HEK293 (cell line): ENCODE measurements around the gene PRR22.

Experiments
- CTCF ChIA-PET: fragments of 350-600 bp; formaldehyde crosslinking; extraction: SDS; loops from one replicate; lab custom pipeline; 2021; ENCODE audit warnings: antibody characterized with exemption; lab: Yijun Ruan, JAX
- POLR2A ChIA-PET: fragments of 300-600 bp; formaldehyde crosslinking; extraction: SDS; loops from one replicate; lab custom pipeline; 2020; ENCODE audit warnings: antibody characterized with exemption, inconsistent platforms; lab: Yijun Ruan, JAX
- H3K27ac ChIP-seq: fragments of 200-500 bp; sonication (Bioruptor generic); 2 replicates; pipeline ENCODE4 v1.5.1; 2014; ENCODE audit warnings: low read depth, low read length, control low read depth, inconsistent platforms; ENCODE audit errors: extremely low read depth
- H3K36me3 ChIP-seq, 2 experiments: fragments of 200-500 bp in 1 of 2; sonication (Bioruptor generic) in 1 of 2; 1 replicate in 1 of 2; 2 replicates in 1 of 2; pipeline ENCODE4 v1.5.1; 2014 to 2017; ENCODE audit warnings: inconsistent platforms in 2 of 2, low read length in 2 of 2; ENCODE audit not compliant: control insufficient read depth in 2 of 2, insufficient read depth in 1 of 2
- H3K4me1 ChIP-seq: fragments of 200-500 bp; sonication (Bioruptor generic); 2 replicates; pipeline ENCODE4 v1.5.1; 2014; ENCODE audit warnings: mild to moderate bottlenecking, low read length, inconsistent platforms; ENCODE audit not compliant: control insufficient read depth, insufficient read depth
- H3K4me3 ChIP-seq: 2 replicates; pipeline ENCODE4 v1.5.1; 2011; ENCODE audit warnings: low read depth, mild to moderate bottlenecking, control low read depth, low read length, moderate library complexity
- H3K9me3 ChIP-seq: fragments of 200-500 bp; sonication (Bioruptor generic); 2 replicates; pipeline ENCODE4 v1.5.1; 2014; ENCODE audit warnings: low read depth, low read length, inconsistent platforms; ENCODE audit not compliant: control insufficient read depth, insufficient read depth
- BCL11B ChIP-seq: fragments of 450-650 bp; formaldehyde crosslinking; IDR thresholded peaks from 2 replicates; pipeline ENCODE4 v1.5.1; 2016; ENCODE audit warnings: low read depth, missing biosample characterization, missing genetic modification characterization
- GLIS1 ChIP-seq: fragments of 450-650 bp; formaldehyde crosslinking; IDR thresholded peaks from 2 replicates; pipeline ENCODE4 v1.5.1; 2016; ENCODE audit warnings: missing biosample characterization, missing genetic modification characterization
- GLIS2 ChIP-seq: fragments of 450-650 bp; formaldehyde crosslinking; IDR thresholded peaks from 2 replicates; pipeline ENCODE4 v1.5.1; 2016; ENCODE audit warnings: missing biosample characterization, missing genetic modification characterization
- HOXC10 ChIP-seq: sonication (generic); formaldehyde crosslinking; IDR thresholded peaks from 2 replicates; pipeline ENCODE4 v1.8.1; 2023; ENCODE audit warnings: mild to moderate bottlenecking, missing genetic modification reagents
- RBAK ChIP-seq: fragments of 450-650 bp; formaldehyde crosslinking; IDR thresholded peaks from 2 replicates; pipeline ENCODE4 v1.5.1; 2016; ENCODE audit warnings: missing biosample characterization, missing genetic modification characterization
- YY1 ChIP-seq: fragments of 450-650 bp; formaldehyde crosslinking; IDR thresholded peaks from 2 replicates; pipeline ENCODE4 v1.5.1; 2018; ENCODE audit warnings: missing biosample characterization, missing genetic modification characterization
- ZFP69B ChIP-seq: fragments of 450-650 bp; formaldehyde crosslinking; IDR thresholded peaks from 2 replicates; pipeline ENCODE4 v1.5.1; 2016; ENCODE audit warnings: missing biosample characterization, missing genetic modification characterization
- ZNF114 ChIP-seq: fragments of 450-650 bp; formaldehyde crosslinking; IDR thresholded peaks from 2 replicates; pipeline ENCODE4 v1.5.0; 2017; ENCODE audit warnings: missing biosample characterization, missing genetic modification characterization
- ZNF155 ChIP-seq: fragments of 450-650 bp; formaldehyde crosslinking; IDR thresholded peaks from 2 replicates; pipeline ENCODE4 v1.5.1; 2016; ENCODE audit warnings: missing biosample characterization, missing genetic modification characterization
- ZNF2 ChIP-seq: fragments of 450-650 bp; formaldehyde crosslinking; IDR thresholded peaks from 2 replicates; pipeline ENCODE4 v1.5.1; 2016; ENCODE audit warnings: missing biosample characterization, missing genetic modification characterization
- ZNF24 ChIP-seq: fragments of 450-650 bp; formaldehyde crosslinking; IDR thresholded peaks from 2 replicates; pipeline ENCODE4 v1.5.1; 2016; ENCODE audit warnings: missing biosample characterization, missing genetic modification characterization
- ZNF274 ChIP-seq, 2 experiments: fragments of 200-500 bp in 1 of 2; fragments of 450-650 bp in 1 of 2; sonication (Bioruptor generic) in 1 of 2; formaldehyde crosslinking in 1 of 2; IDR thresholded peaks; 2 replicates each; pipeline versions ENCODE4 v1.5.1 to v1.6.1; 2014 to 2016; ENCODE audit warnings: borderline replicate concordance in 1 of 2, inconsistent platforms in 1 of 2, low read length in 1 of 2, missing biosample characterization in 1 of 2, missing genetic modification characterization in 1 of 2
- ZNF354C ChIP-seq: fragments of 450-650 bp; formaldehyde crosslinking; IDR thresholded peaks from 2 replicates; pipeline ENCODE4 v1.5.1; 2016; ENCODE audit warnings: missing biosample characterization, missing genetic modification characterization, low read depth, borderline replicate concordance
- ZNF529 ChIP-seq: fragments of 450-650 bp; formaldehyde crosslinking; IDR thresholded peaks from 2 replicates; pipeline ENCODE4 v1.5.1; 2017; ENCODE audit warnings: missing genetic modification characterization, missing biosample characterization; ENCODE audit not compliant: insufficient replicate concordance
- ZNF561 ChIP-seq: fragments of 450-650 bp; IDR thresholded peaks from 2 replicates; pipeline ENCODE4 v1.5.1; 2018; ENCODE audit warnings: missing biosample characterization, missing genetic modification characterization, borderline replicate concordance
- ZNF776 ChIP-seq: fragments of 450-650 bp; formaldehyde crosslinking; IDR thresholded peaks from 2 replicates; pipeline ENCODE4 v1.5.0; 2017; ENCODE audit warnings: missing biosample characterization, missing genetic modification characterization, borderline replicate concordance
- ZNF785 ChIP-seq: fragments of 450-650 bp; formaldehyde crosslinking; IDR thresholded peaks from 2 replicates; pipeline ENCODE4 v1.5.1; 2016; ENCODE audit warnings: missing biosample characterization, missing genetic modification characterization
- ZNF792 ChIP-seq: fragments of 450-650 bp; formaldehyde crosslinking; IDR thresholded peaks from 2 replicates; pipeline ENCODE4 v1.5.1; 2016; ENCODE audit warnings: missing biosample characterization, missing genetic modification characterization
- TF ChIP-seq, protein P1 (sequence below): sonication (generic); formaldehyde crosslinking; IDR thresholded peaks from 2 replicates; pipeline ENCODE4 v1.8.1; 2022; ENCODE audit warnings: mild to moderate bottlenecking, moderate library complexity, missing genetic modification reagents
- TF ChIP-seq, protein P2 (sequence below): fragments of 450-650 bp; formaldehyde crosslinking; IDR thresholded peaks from 2 replicates; pipeline ENCODE4 v1.5.1; 2017; ENCODE audit warnings: missing biosample characterization, missing genetic modification characterization
- TF ChIP-seq, protein P3 (sequence below): fragments of 450-650 bp; formaldehyde crosslinking; IDR thresholded peaks from 2 replicates; pipeline ENCODE4; 2016; ENCODE audit warnings: missing biosample characterization, missing genetic modification characterization
- TF ChIP-seq, protein P4 (sequence below): fragments of 450-650 bp; formaldehyde crosslinking; IDR thresholded peaks from 2 replicates; pipeline ENCODE4 v1.5.1; 2016; ENCODE audit warnings: missing biosample characterization, missing genetic modification characterization

PRR22 gene

DNA sequence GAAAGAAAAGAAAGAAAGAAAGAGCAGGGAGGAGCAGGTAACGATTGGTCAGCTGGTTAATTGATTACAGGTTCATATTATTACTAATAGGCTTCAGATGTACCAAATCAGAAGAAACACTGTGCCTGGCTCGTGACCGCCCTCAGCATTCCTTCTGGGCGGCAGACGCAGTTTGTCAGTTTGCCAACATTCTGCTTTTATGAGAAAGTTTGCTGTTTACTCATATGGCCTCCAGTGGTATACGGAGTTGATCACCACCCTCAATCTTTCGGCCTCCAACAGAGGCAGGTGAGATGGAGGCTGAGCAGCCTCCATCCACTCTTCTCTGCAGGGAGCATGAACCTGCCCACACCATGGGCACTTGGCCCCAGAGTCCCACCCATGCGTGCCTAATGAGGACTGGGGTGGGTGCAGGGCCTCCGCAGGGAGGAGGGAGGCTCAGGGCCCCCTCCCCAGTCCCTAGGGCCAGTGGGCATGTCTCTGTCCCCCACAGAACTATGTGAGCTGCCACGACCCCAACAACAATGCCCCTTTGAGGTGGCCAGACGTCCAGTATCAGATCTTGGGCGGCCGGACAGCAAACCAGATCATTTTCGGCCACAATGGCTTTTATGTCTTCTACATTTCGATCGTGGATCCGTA, 8.8 kb downstream of the PRR22 start:
- no peaks in the 10 kb centered on the region for H3K36me3 ChIP-seq
- H3K9me3 ChIP-seq = no peaks in the 10 kb centered on the region
- H3K4me3 ChIP-seq = no peak overlapping the region
- ChIA-PET POLR2A (interaction anchor here (0.5 kb wide), 1 partner anchor 988 kb away, joined by 7 read pairs; no protein-coding TSS in a partner anchor), CTCF (interaction anchor here (0.6 to 2.6 kb wide), 6 partner anchors 17 to 247 kb away, joined by 3 to 25 read pairs (median 7); partner anchors contain the start of genes NDUFA11 and NRTN)
- no peak overlapping the region for H3K27ac ChIP-seq
- H3K4me1 ChIP-seq = no peaks in the 10 kb centered on the region
- 0 out of 2 replicates have a peak, but pooled peaks have one; percentile 20 for TF ChIP-seq BCL11B
- TF ChIP-seq RBAK (tag by site-specific recombination) = no peak
- TF ChIP-seq ZNF155 (tag by site-specific recombination) = no peak
- TF ChIP-seq GLIS1 = peak; percentile 76
- TF ChIP-seq ZNF792 (tag by site-specific recombination) = peak; percentile 66; the same call in 1 of the 2 replicates
- no peak for TF ChIP-seq ZFP69B (tag by site-specific recombination)
- no peak for TF ChIP-seq ZNF354C (tag by site-specific recombination)

DNA sequence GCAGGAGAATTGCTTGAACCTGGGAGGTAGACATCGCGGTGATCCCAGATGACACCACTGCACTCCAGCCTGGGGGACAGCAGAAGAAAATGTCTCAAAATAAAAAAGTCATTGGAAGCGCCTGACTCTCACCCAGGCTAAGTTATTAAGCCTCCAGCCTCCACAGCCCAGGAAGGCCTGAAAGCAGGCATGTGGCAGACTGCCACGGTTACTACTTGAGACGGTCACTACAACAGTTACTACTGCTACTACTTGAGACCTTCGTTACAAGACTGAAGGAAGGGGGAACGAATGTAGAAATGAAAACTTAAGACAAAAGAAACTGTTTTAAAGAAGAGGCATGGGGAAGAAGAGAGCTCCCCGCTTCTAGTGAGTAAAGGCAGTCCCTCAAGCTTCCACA, 9.6 kb downstream of the PRR22 start:
- ChIA-PET CTCF (interaction anchor here (0.6 to 2.6 kb wide), 8 partner anchors 16 to 247 kb away, joined by 3 to 25 read pairs (median 7); partner anchors contain the start of genes DUS3L, NDUFA11 and NRTN), POLR2A (no interaction called here)
- Histone ChIP-seq H3K36me3 (no peaks in the 10 kb centered on the region), H3K9me3 (no peaks in the 10 kb centered on the region), H3K27ac (no peak overlapping the region), H3K4me1 (no peaks in the 10 kb centered on the region), H3K4me3 (no peak overlapping the region)
- TF ChIP-seq ZNF114 (tag by site-specific recombination) (no peak), GLIS2 (tag by site-specific recombination) (no peak), ZNF155 (tag by site-specific recombination) (no peak), HOXC10 (no peak), ZNF529 (no peak), ZNF561 (tag by site-specific recombination) (no peak), ZNF24 (tag by site-specific recombination) (no peak), ZNF2 (tag by site-specific recombination) (no peak), ZNF785 (tag by site-specific recombination) (no peak), RBAK (tag by site-specific recombination) (no peak), ZNF776 (no peak), ZNF274 (IDR thresholded peaks at IDR 0.05; ENCODE audit: low read length) (no peak), ZNF274 (tag by site-specific recombination; IDR thresholded peaks at IDR 0.05; ENCODE audit: borderline replicate concordance) (no peak), YY1 (tag by site-specific recombination) (no peak), ZFP69B (tag by site-specific recombination) (no peak)
- TF ChIP-seq, protein P1, sequence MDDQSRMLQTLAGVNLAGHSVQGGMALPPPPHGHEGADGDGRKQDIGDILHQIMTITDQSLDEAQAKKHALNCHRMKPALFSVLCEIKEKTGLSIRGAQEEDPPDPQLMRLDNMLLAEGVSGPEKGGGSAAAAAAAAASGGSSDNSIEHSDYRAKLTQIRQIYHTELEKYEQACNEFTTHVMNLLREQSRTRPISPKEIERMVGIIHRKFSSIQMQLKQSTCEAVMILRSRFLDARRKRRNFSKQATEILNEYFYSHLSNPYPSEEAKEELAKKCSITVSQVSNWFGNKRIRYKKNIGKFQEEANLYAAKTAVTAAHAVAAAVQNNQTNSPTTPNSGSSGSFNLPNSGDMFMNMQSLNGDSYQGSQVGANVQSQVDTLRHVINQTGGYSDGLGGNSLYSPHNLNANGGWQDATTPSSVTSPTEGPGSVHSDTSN (CRISPR knock-in tag) = no peak
- TF ChIP-seq, protein P2, sequence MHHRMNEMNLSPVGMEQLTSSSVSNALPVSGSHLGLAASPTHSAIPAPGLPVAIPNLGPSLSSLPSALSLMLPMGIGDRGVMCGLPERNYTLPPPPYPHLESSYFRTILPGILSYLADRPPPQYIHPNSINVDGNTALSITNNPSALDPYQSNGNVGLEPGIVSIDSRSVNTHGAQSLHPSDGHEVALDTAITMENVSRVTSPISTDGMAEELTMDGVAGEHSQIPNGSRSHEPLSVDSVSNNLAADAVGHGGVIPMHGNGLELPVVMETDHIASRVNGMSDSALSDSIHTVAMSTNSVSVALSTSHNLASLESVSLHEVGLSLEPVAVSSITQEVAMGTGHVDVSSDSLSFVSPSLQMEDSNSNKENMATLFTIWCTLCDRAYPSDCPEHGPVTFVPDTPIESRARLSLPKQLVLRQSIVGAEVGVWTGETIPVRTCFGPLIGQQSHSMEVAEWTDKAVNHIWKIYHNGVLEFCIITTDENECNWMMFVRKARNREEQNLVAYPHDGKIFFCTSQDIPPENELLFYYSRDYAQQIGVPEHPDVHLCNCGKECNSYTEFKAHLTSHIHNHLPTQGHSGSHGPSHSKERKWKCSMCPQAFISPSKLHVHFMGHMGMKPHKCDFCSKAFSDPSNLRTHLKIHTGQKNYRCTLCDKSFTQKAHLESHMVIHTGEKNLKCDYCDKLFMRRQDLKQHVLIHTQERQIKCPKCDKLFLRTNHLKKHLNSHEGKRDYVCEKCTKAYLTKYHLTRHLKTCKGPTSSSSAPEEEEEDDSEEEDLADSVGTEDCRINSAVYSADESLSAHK (tag by site-specific recombination) = no peak
- TF ChIP-seq, protein P3, sequence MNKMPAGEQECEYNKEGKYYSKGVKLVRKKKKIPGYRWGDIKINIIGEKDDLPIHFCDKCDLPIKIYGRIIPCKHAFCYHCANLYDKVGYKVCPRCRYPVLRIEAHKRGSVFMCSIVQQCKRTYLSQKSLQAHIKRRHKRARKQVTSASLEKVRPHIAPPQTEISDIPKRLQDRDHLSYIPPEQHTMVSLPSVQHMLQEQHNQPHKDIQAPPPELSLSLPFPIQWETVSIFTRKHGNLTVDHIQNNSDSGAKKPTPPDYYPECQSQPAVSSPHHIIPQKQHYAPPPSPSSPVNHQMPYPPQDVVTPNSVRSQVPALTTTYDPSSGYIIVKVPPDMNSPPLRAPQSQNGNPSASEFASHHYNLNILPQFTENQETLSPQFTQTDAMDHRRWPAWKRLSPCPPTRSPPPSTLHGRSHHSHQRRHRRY (tag by site-specific recombination) = no peak
- TF ChIP-seq, protein P4, sequence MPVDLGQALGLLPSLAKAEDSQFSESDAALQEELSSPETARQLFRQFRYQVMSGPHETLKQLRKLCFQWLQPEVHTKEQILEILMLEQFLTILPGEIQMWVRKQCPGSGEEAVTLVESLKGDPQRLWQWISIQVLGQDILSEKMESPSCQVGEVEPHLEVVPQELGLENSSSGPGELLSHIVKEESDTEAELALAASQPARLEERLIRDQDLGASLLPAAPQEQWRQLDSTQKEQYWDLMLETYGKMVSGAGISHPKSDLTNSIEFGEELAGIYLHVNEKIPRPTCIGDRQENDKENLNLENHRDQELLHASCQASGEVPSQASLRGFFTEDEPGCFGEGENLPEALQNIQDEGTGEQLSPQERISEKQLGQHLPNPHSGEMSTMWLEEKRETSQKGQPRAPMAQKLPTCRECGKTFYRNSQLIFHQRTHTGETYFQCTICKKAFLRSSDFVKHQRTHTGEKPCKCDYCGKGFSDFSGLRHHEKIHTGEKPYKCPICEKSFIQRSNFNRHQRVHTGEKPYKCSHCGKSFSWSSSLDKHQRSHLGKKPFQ (tag by site-specific recombination) = no peak
